HepG2 (cell line): ENCODE measurements around the gene HES2. TPM values are rescaled to one million over a fixed set of nuclear protein-coding genes. Genes with fewer than 3 reads are reported as not detected.
"Not testable (repeated sequence)": the region's sequence is repeated elsewhere in the genome, so short reads cannot be mapped to it uniquely, and the experiment has no call there.

Source experiments
- ATAC-seq: fragments of 200-7000 bp; cut with Tn5 transposase; 3 replicates; pipeline ENCODE4 v1.9.1; 2020; ENCODE audit warnings: mild to moderate bottlenecking, moderate library complexity
- BruUV-seq: library from RNA; stranded (reverse); fragments of 400-500 nt; replicated peaks from 2 replicates; lab custom pipeline; 2021; lab: Mats Ljungman, UMichigan
- CTCF ChIA-PET: fragments of 300-600 bp; formaldehyde crosslinking; extraction: SDS; loops from one replicate; lab custom pipeline; 2021; ENCODE audit warnings: low total read pairs, inconsistent platforms, low intra/inter-chr PET ratio; lab: Yijun Ruan, JAX
- POLR2A ChIA-PET: fragments of 350-600 bp; sonication (Branson Sonifier 250); formaldehyde crosslinking; loops from one replicate; lab custom pipeline; 2020; ENCODE audit warnings: antibody characterized with exemption, inconsistent platforms; lab: Yijun Ruan, JAX
- DNase-seq: peaks from one replicate; pipeline ENCODE4 v3.0.0-alpha.2; 2015; ENCODE audit warnings: low spot score
- FAIRE-seq: peaks from 3 replicates; lab custom pipeline; 2011; peaks lifted over from hg19 to GRCh38; lab: Jason Lieb, UNC
- H2AFZ ChIP-seq: one replicate; pipeline ENCODE4 v1.6.1; 2011; ENCODE audit warnings: low read length, inconsistent platforms
- H3K27ac ChIP-seq: fragments of 300-600 bp; 3 replicates; pipeline ENCODE4 v1.8.0; 2011; ENCODE audit warnings: mixed run types, mild to moderate bottlenecking, mixed read lengths, low read length, inconsistent platforms; ENCODE audit not compliant: insufficient read depth; ENCODE audit errors: extremely low read length
- H3K27me3 ChIP-seq, 2 experiments: fragments of 200-600 bp in 1 of 2; 2 replicates in 1 of 2; 3 replicates in 1 of 2; pipeline versions ENCODE4 v1.6.0 to v1.8.0; 2011; ENCODE audit warnings: low read length in 2 of 2, mild to moderate bottlenecking in 2 of 2, moderate library complexity in 2 of 2, inconsistent platforms in 1 of 2; ENCODE audit not compliant: insufficient read depth in 2 of 2, control insufficient read depth in 1 of 2
- H3K36me3 ChIP-seq, 2 experiments: fragments of 200-600 bp in 1 of 2; replicated peaks in 1 of 2; 2 replicates in 1 of 2; 3 replicates in 1 of 2; pipeline versions ENCODE4 v1.5.1 to v1.8.0; 2011; ENCODE audit warnings: low read length in 2 of 2, inconsistent platforms in 1 of 2; ENCODE audit not compliant: insufficient read depth in 2 of 2, control insufficient read depth in 1 of 2
- H3K4me1 ChIP-seq: 2 replicates; pipeline ENCODE4 v1.5.1; 2012; ENCODE audit warnings: low read length, inconsistent platforms; ENCODE audit not compliant: insufficient read depth
- H3K4me2 ChIP-seq: 2 replicates; pipeline ENCODE4 v1.6.0; 2011; ENCODE audit warnings: low read depth, low read length, inconsistent platforms
- H3K4me3 ChIP-seq, 3 experiments: fragments of 200-600 bp in 1 of 3; sonication (generic), shearing (Covaris generic) in 1 of 3; replicated peaks in 1 of 3; 2 replicates each; pipeline ENCODE4 v1.5.1; 2011 to 2016; ENCODE audit warnings: low read length in 3 of 3, inconsistent platforms in 2 of 3, low read depth in 2 of 3, mild to moderate bottlenecking in 2 of 3, control low read depth in 1 of 3, mixed read lengths in 1 of 3; ENCODE audit not compliant: insufficient read depth in 1 of 3
- H3K79me2 ChIP-seq: one replicate; pipeline ENCODE4 v1.6.1; 2011; ENCODE audit warnings: low read length, inconsistent platforms; ENCODE audit not compliant: insufficient read depth
- H3K9ac ChIP-seq: 2 replicates; pipeline ENCODE4 v1.6.0; 2011; ENCODE audit warnings: mild to moderate bottlenecking, low read depth, low read length, inconsistent platforms; ENCODE audit not compliant: insufficient read depth
- H3K9me3 ChIP-seq: 2 replicates; pipeline ENCODE4 v1.5.1; 2012; ENCODE audit warnings: mild to moderate bottlenecking, low read length
- H4K20me1 ChIP-seq: 2 replicates; pipeline ENCODE4 v1.6.0; 2011; ENCODE audit warnings: inconsistent platforms, mild to moderate bottlenecking, low read length, moderate library complexity; ENCODE audit not compliant: insufficient read depth
- CBX1 ChIP-seq: IDR thresholded peaks from one replicate; pipeline ENCODE4 v1.6.1; 2016; ENCODE audit warnings: antibody characterized with exemption, low read depth
- CENPT ChIP-seq: sonication (generic); formaldehyde crosslinking; IDR thresholded peaks from 2 replicates; pipeline ENCODE4 v1.8.0; 2022; ENCODE audit warnings: low read depth, mild to moderate bottlenecking, moderate library complexity, missing genetic modification reagents
- FOXO1 ChIP-seq: sonication (generic); formaldehyde crosslinking; IDR thresholded peaks from 2 replicates; pipeline ENCODE4 v1.4.0; 2020; ENCODE audit warnings: missing genetic modification reagents
- HIVEP1 ChIP-seq: sonication (generic); formaldehyde crosslinking; IDR thresholded peaks from 2 replicates; pipeline ENCODE4 v1.4.0; 2020; ENCODE audit warnings: mild to moderate bottlenecking, missing genetic modification reagents
- HNRNPL ChIP-seq: fragments of 200-400 bp; formaldehyde crosslinking; IDR thresholded peaks from 2 replicates; pipeline ENCODE4 v1.6.1; 2017; ENCODE audit warnings: mild to moderate bottlenecking, low read depth, low read length
- HOXD1 ChIP-seq: sonication (generic); formaldehyde crosslinking; IDR thresholded peaks from 2 replicates; pipeline ENCODE4 v1.5.0; 2020; ENCODE audit warnings: missing genetic modification reagents
- IRF1 ChIP-seq: sonication (generic); formaldehyde crosslinking; IDR thresholded peaks from 2 replicates; pipeline ENCODE4 v1.4.0; 2020; ENCODE audit warnings: low read depth, mild to moderate bottlenecking, missing genetic modification reagents
- JUND ChIP-seq: sonication (generic); formaldehyde crosslinking; IDR thresholded peaks from 2 replicates; pipeline ENCODE4 v1.8.0; 2022; ENCODE audit warnings: mild to moderate bottlenecking, missing genetic modification reagents
- MYC ChIP-seq: sonication (generic); formaldehyde crosslinking; IDR thresholded peaks from 2 replicates; pipeline ENCODE4 v1.9.0; 2021; ENCODE audit warnings: missing genetic modification reagents, borderline replicate concordance
- NAIF1 ChIP-seq: sonication (generic); formaldehyde crosslinking; IDR thresholded peaks from 2 replicates; pipeline ENCODE4 v1.5.0; 2020; ENCODE audit warnings: mild to moderate bottlenecking, missing genetic modification reagents, borderline replicate concordance
- SOX5 ChIP-seq: IDR thresholded peaks from 2 replicates; pipeline ENCODE4 v1.6.1; 2016; ENCODE audit warnings: borderline replicate concordance
- TBP ChIP-seq: sonication (generic); formaldehyde crosslinking; IDR thresholded peaks from 2 replicates; pipeline ENCODE4 v1.5.0; 2020; ENCODE audit warnings: missing genetic modification reagents
- ZNF296 ChIP-seq: sonication (generic); formaldehyde crosslinking; conservative IDR thresholded peaks from 2 replicates; pipeline ENCODE4 v1.5.0; 2020; ENCODE audit warnings: mild to moderate bottlenecking, missing genetic modification reagents
- ZNF713 ChIP-seq: sonication (generic); formaldehyde crosslinking; IDR thresholded peaks from 2 replicates; pipeline ENCODE4 v1.4.0; 2020; ENCODE audit warnings: mild to moderate bottlenecking, missing genetic modification reagents
- ZNF839 ChIP-seq: sonication (generic); formaldehyde crosslinking; IDR thresholded peaks from 2 replicates; pipeline ENCODE4 v1.4.0; 2020; ENCODE audit warnings: missing genetic modification reagents, mild to moderate bottlenecking, borderline replicate concordance
- WGBS: methylation state at CpG from one replicate; pipeline ENCODE4 v1.1.6; 2017; ENCODE audit warnings: low lambda C conversion rate; 5-methylcytosine and 5-hydroxymethylcytosine counted together
- in situ Hi-C: cut with HindIII; loops from 2 replicates; pipeline ENCODE4 v1.10.0; 2017; ENCODE audit warnings: low pct_unique_long_range_greater_than_20kb; ENCODE audit not compliant: extremely low pct_ligation_motif_present
- intact Hi-C: fragments of 100-400 bp; cut with micrococcal nuclease; formaldehyde crosslinking; loops from one replicate; pipeline ENCODE4 v1.10.0; 2022; ENCODE audit not compliant: unreplicated experiment
- polyA plus RNA-seq, 8 experiments: library from polyadenylated mRNA; depleted of rRNA in 3 of 8; stranded (reverse) in 7 of 8; unstranded in 1 of 8; fragments of >200 nt; fragmentation: Illumina TruSeq in 4 of 8; extraction: Trizol in 4 of 8; gene quantifications; 2 replicates each; pipeline versions ENCODE4 v1.2.1 to v1.2.3, GENCODE V29; 2011 to 2016; ENCODE audit warnings: low read depth in 4 of 8, missing spikeins in 1 of 8, mixed read lengths in 1 of 8; ENCODE audit not compliant: insufficient read depth in 1 of 8
- total RNA-seq, 5 experiments: library from RNA; depleted of rRNA; stranded (reverse); fragments of >200 nt; fragmentation: Illumina TruSeq; extraction: Trizol; gene quantifications; 2 replicates each; pipeline ENCODE4 v1.2.3, GENCODE V29; 2016; ENCODE audit warnings: low read depth in 1 of 5
- TF ChIP-seq, protein P1 (sequence below): fragments of 450-650 bp; IDR thresholded peaks from 2 replicates; pipeline ENCODE4 v1.6.1; 2016
- TF ChIP-seq, protein P2 (sequence below): sonication (generic); formaldehyde crosslinking; IDR thresholded peaks from 2 replicates; pipeline ENCODE4 v1.4.0; 2020; ENCODE audit warnings: mild to moderate bottlenecking, missing genetic modification reagents, borderline replicate concordance

HES2 gene
- total and polyA plus RNA-seq, 2 of the 13 experiments (the other 11 are each of a cell fraction or from before 2014, with no cell fraction given) = 0.11 to 0.17 TPM

- TF ChIP-seq HNRNPL (peak; percentile 95; the same call in 1 of the 2 replicates), CBX1 (peak; percentile 37), TBP (CRISPR knock-in tag) (no peak), IRF1 (no peak), ZNF839 (no peak), ZNF713 (CRISPR knock-in tag) (no peak), CENPT (CRISPR knock-in tag) (0 out of 2 replicates have a peak, but pooled peaks have one; percentile 1), NAIF1 (peak; percentile 23; the same call in 1 of the 2 replicates), HIVEP1 (CRISPR knock-in tag) (0 out of 2 replicates have a peak, but pooled peaks have one; percentile 6), HOXD1 (no peak), JUND (no peak)
- TF ChIP-seq, all 625 proteins: peak for 11
These were observed 26.9 kb upstream of the HES2 start (continued) for GRCh38 chr1:6446665-6447015.

DNA sequence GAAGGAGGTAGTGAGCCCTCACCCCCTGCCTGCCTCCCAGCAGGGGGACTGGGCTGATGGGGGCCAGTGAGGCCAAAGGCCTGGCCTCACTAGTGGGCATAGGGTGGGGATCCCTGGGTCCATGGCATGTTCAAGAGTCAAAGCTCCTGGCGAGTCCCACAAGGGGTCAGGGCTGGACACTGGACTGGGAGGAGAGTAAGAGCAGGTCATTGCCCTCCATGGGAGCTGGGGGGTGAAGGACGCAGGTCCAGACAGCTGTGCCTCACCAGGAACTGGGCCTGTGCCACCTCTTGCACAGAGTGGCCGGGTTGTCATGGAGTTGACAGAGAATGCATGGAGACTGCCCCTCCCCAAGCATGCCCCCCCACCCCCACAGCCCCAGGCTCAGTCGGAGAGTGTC lies 26.2 kb upstream of the HES2 start:
- BruUV-seq, in situ Hi-C loops, H4K20me1 ChIP-seq, H2AFZ ChIP-seq, H3K9me3 ChIP-seq, H3K27me3 ChIP-seq, H3K36me3 ChIP-seq: not testable (repeated sequence)
- intact Hi-C loops = loop anchor here (1.0 to 10.0 kb wide), 3 partner anchors 19 to 651 kb away; no protein-coding TSS in a partner anchor
- Histone ChIP-seq H3K9ac (peak overlapping the region; percentile 64), H3K27ac (peak overlapping the region; percentile 91), H3K4me2 (peak overlapping the region; percentile 99), H3K4me3 (peak overlapping the region; percentile 26 to 78 (median 60); a peak in 5 of 6 replicates), H3K4me1 (peaks cover 43% of the 10 kb centered on the region), H3K79me2 (peaks cover 14% of the 10 kb centered on the region)
- POLR2A ChIA-PET = interaction anchor here (1.0 to 1.5 kb wide), 4 partner anchors 13 to 45 kb away, joined by 3 to 5 read pairs (median 4); no protein-coding TSS in a partner anchor
- ATAC-seq (peak; percentile 23), DNase-seq (peak; percentile 61), FAIRE-seq (peak; percentile 81)
- CTCF ChIA-PET = interaction anchor here (1.6 kb wide), 1 partner anchor 18 kb away, joined by 5 read pairs; no protein-coding TSS in a partner anchor
- 0% methylated on average over 3 of the region's 4 CpGs for WGBS
- TF ChIP-seq MYC = peak; percentile 17; the same call in 1 of the 2 replicates
- TF ChIP-seq, protein P1, sequence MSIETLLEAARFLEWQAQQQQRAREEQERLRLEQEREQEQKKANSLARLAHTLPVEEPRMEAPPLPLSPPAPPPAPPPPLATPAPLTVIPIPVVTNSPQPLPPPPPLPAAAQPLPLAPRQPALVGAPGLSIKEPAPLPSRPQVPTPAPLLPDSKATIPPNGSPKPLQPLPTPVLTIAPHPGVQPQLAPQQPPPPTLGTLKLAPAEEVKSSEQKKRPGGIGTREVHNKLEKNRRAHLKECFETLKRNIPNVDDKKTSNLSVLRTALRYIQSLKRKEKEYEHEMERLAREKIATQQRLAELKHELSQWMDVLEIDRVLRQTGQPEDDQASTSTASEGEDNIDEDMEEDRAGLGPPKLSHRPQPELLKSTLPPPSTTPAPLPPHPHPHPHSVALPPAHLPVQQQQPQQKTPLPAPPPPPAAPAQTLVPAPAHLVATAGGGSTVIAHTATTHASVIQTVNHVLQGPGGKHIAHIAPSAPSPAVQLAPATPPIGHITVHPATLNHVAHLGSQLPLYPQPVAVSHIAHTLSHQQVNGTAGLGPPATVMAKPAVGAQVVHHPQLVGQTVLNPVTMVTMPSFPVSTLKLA = 0 out of 2 replicates have a peak, but pooled peaks have one; percentile 4
- TF ChIP-seq, protein P2, sequence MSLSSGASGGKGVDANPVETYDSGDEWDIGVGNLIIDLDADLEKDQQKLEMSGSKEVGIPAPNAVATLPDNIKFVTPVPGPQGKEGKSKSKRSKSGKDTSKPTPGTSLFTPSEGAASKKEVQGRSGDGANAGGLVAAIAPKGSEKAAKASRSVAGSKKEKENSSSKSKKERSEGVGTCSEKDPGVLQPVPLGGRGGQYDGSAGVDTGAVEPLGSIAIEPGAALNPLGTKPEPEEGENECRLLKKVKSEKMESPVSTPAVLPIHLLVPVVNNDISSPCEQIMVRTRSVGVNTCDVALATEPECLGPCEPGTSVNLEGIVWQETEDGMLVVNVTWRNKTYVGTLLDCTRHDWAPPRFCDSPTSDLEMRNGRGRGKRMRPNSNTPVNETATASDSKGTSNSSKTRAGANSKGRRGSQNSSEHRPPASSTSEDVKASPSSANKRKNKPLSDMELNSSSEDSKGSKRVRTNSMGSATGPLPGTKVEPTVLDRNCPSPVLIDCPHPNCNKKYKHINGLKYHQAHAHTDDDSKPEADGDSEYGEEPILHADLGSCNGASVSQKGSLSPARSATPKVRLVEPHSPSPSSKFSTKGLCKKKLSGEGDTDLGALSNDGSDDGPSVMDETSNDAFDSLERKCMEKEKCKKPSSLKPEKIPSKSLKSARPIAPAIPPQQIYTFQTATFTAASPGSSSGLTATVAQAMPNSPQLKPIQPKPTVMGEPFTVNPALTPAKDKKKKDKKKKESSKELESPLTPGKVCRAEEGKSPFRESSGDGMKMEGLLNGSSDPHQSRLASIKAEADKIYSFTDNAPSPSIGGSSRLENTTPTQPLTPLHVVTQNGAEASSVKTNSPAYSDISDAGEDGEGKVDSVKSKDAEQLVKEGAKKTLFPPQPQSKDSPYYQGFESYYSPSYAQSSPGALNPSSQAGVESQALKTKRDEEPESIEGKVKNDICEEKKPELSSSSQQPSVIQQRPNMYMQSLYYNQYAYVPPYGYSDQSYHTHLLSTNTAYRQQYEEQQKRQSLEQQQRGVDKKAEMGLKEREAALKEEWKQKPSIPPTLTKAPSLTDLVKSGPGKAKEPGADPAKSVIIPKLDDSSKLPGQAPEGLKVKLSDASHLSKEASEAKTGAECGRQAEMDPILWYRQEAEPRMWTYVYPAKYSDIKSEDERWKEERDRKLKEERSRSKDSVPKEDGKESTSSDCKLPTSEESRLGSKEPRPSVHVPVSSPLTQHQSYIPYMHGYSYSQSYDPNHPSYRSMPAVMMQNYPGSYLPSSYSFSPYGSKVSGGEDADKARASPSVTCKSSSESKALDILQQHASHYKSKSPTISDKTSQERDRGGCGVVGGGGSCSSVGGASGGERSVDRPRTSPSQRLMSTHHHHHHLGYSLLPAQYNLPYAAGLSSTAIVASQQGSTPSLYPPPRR (CRISPR knock-in tag) = 0 out of 2 replicates have a peak, but pooled peaks have one; percentile 12
- peak; percentile 38; the same call in 1 of the 2 replicates for TF ChIP-seq SOX5 (CRISPR knock-in tag)
- TF ChIP-seq FOXO1 (CRISPR knock-in tag) = 0 out of 2 replicates have a peak, but pooled peaks have one; percentile 20
- TF ChIP-seq ZNF296 (CRISPR knock-in tag) = peak; percentile 28; the same call in 1 of the 2 replicates
